Esophagus squamous epithelium (tissue), 5 donors: ENCODE data around the gene APOF. TPM values are rescaled to one million over a fixed set of nuclear protein-coding genes. Genes with fewer than 3 reads are reported as not detected.

ENCODE experiments used
- DNase-seq: peaks from one replicate; lab custom pipeline; 2025; lab: John Stamatoyannopoulos, UW
- H3K27ac ChIP-seq, 4 donors: fragments of 200-600 bp; sonication (generic); one replicate each; pipeline ENCODE4 v1.5.1; 2016 to 2019; ENCODE audit warnings: mild to moderate bottlenecking in 1 of 4
- H3K27me3 ChIP-seq, 4 donors: fragments of 200-600 bp; sonication (generic); 1 replicate in 3 of 4; 2 replicates in 1 of 4; pipeline versions ENCODE4 v1.5.1 to v1.6.0; 2017 to 2021; ENCODE audit warnings: antibody characterized with exemption in 1 of 4
- H3K36me3 ChIP-seq, 3 donors: fragments of 200-600 bp; sonication (generic); one replicate each; pipeline ENCODE4 v1.5.1; 2016 to 2019
- H3K4me1 ChIP-seq, 3 donors: fragments of 200-600 bp; sonication (generic); one replicate each; pipeline ENCODE4 v1.5.1; 2017 to 2019
- H3K4me3 ChIP-seq, 4 donors: fragments of 200-600 bp; sonication (generic); 1 replicate in 3 of 4; 2 replicates in 1 of 4; pipeline ENCODE4 v1.5.1; 2016 to 2019; ENCODE audit warnings: mild to moderate bottlenecking in 2 of 4, moderate library complexity in 1 of 4
- H3K9me3 ChIP-seq, 3 donors: fragments of 200-600 bp; sonication (generic); one replicate each; pipeline ENCODE4 v1.5.1; 2016 to 2019
- POLR2A ChIP-seq, 4 donors: fragments of 450-650 bp; IDR thresholded peaks; one replicate each; pipeline ENCODE4 v1.6.1; 2017; ENCODE audit warnings: antibody characterized with exemption in 4 of 4, mild to moderate bottlenecking in 4 of 4, moderate library complexity in 3 of 4
- WGBS, 2 donors: methylation state at CpG; one replicate each; pipeline ENCODE4 v1.1.5; 2018; 5-methylcytosine and 5-hydroxymethylcytosine counted together
- intact Hi-C: fragments of 100-400 bp; cut with DNase I; formaldehyde crosslinking; loops from one replicate; pipeline ENCODE4 v1.15.0; 2022
- small RNA-seq, 4 donors: library from RNA; depleted of rRNA; stranded (forward); fragments of <200 nt; gene quantifications; one replicate each; pipeline ENCODE3, GENCODE V24; 2016
- total RNA-seq, 4 donors: library from RNA; depleted of rRNA; stranded (reverse); fragments of >200 nt; gene quantifications; one replicate each; pipeline ENCODE4 v1.1.0, GENCODE V29; 2016
- TF ChIP-seq, protein P1 (sequence below), 6 experiments: fragments of 450-650 bp in 4 of 6; fragments of 200-600 bp in 2 of 6; sonication (generic) in 2 of 6; IDR thresholded peaks; one replicate each; pipeline ENCODE4 v1.5.1; 2016 to 2019; ENCODE audit warnings: antibody characterized with exemption in 6 of 6, mild to moderate bottlenecking in 4 of 6, moderate library complexity in 4 of 6
- donor health status: DM: yes; HTN: yes; CAD: no.

APOF gene
- total RNA-seq, 4 donors from 2014 or later, result not detected

DNA sequence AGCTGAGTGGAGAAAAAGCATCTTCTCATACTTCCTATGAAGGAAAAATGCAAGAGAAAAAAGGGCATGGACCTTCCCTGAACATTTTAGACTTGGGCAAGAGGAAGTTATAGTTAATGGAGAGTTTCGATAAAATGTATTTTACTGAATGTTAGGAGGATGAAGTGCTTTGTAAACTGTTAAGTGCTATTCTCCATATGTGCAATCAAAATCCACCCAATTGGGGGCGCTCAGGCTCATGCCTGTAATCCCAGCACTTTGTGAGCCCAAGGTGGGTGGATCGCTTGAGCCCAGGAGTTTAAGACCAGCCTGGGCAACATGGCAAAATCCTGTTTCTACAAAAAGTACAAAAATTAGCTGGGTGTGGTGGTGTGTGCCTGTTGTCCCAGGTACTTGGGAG, 45.0 kb downstream of the APOF start:
- no peak for DNase-seq
- TF ChIP-seq, protein P1, sequence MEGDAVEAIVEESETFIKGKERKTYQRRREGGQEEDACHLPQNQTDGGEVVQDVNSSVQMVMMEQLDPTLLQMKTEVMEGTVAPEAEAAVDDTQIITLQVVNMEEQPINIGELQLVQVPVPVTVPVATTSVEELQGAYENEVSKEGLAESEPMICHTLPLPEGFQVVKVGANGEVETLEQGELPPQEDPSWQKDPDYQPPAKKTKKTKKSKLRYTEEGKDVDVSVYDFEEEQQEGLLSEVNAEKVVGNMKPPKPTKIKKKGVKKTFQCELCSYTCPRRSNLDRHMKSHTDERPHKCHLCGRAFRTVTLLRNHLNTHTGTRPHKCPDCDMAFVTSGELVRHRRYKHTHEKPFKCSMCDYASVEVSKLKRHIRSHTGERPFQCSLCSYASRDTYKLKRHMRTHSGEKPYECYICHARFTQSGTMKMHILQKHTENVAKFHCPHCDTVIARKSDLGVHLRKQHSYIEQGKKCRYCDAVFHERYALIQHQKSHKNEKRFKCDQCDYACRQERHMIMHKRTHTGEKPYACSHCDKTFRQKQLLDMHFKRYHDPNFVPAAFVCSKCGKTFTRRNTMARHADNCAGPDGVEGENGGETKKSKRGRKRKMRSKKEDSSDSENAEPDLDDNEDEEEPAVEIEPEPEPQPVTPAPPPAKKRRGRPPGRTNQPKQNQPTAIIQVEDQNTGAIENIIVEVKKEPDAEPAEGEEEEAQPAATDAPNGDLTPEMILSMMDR (IDR thresholded peaks at IDR 0.05), result no peak
- no peak for TF ChIP-seq POLR2A (IDR thresholded peaks at IDR 0.05)
- no peaks in the 10 kb centered on the region for H3K9me3 ChIP-seq
- WGBS, 2 donors, result 82 to 91% methylated on average over 1 to 3 of the region's 3 CpGs
- H3K4me3 ChIP-seq, result no peak overlapping the region
- no peaks in the 10 kb centered on the region for H3K27me3 ChIP-seq
- intact Hi-C loops, result no loop called here
- H3K36me3 ChIP-seq, result peaks cover 0 to 70% (median 0%) of the 10 kb centered on the region in 3 donors
- peaks cover 13 to 22% (median 14%) of the 10 kb centered on the region in 3 donors for H3K4me1 ChIP-seq
- H3K27ac ChIP-seq, result no peak overlapping the region

DNA sequence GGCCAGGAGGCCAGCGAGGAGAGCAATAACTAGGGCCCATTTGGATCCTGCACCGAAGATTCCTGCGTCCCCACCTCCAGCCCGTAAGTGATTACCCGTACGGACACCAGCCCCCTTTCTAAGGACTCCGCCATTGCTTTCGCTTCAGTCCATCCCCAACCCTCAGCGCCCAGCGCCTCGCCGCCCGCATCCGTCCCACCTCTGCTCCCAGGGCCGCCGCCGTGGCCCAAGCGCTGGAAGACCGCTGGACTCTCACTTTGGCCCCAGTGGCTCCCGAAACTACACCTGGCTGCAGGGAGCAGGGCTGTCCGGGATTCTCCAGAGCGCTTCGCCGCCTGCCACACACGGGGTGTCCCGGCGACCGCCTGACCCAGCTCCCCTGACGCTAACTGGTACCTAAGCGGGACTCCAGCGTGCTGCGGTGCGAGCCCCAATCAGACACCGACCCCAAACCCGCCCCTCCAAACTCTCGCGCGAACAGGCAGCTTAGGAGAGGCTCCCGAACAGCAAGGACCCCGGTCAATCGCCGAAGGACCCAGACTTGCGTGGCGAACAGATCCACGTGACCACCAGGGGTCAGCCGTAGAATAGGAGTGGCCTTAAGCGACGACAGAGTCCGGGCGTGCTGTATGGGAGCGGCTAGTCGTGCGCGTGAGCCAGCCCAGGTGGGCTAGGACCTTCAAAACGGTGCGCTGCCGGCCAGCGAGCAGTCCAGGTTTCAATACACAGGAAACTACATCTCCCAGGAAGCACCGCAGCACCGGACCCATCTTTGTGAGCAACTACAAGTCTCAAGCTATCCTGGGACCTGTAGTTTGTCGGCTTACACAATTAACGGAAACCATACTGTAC, 46.8 kb downstream of the APOF start, which contains the start of gene CNPY2:
Gene CNPY2 (minus strand): TSS at position 367 of the 852 bp plus-strand sequence. CDS start 771 bp downstream, outside the sequence.
- Histone ChIP-seq H3K27ac (peak within 1 kb of the TSS; percentile 86 to 97 (median 92)), H3K4me3 (peak within 1 kb of the TSS; percentile 57 to 96 (median 84)), H3K27me3 (no peaks in the 10 kb centered on the region), H3K4me1 (peaks cover 13 to 22% (median 14%) of the 10 kb centered on the region in 3 donors), H3K9me3 (no peaks in the 10 kb centered on the region), H3K36me3 (peaks cover 2 to 70% (median 4%) of the 10 kb centered on the region in 3 donors)
- peak in 3 of 4 donors; percentile 8 to 84 (median 74) for TF ChIP-seq POLR2A (IDR thresholded peaks at IDR 0.05)
- TF ChIP-seq, protein P1 (IDR thresholded peaks at IDR 0.05), result peak in 1 of 6 experiments; percentile 25
- intact Hi-C loops, result no loop called here
- 0% methylated on average over 7 to 11 of the region's 62 CpGs for WGBS, 2 donors
- peak; percentile 95 for DNase-seq

DNA sequence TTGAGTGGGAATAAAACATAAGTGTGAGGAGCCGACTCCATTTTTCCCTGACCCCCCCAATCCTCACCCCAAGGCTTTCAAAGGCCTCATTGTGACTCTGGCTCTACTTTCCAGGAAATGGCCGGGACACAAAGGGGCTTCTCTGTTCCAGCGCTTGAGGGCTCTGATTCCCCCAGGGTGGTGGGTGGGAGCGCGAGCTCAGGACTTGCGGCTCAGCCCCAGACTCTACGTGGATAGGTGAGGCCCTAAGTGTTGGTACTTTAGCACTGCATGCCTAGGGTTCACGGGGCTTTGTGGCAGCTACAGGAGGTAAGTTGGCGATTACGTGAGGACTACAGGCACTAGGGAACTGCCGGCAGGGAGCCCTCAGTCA, 47.4 kb downstream of the APOF start:
- TF ChIP-seq, protein P1 (IDR thresholded peaks at IDR 0.05), result no peak
- no peak for TF ChIP-seq POLR2A (IDR thresholded peaks at IDR 0.05)
- H3K9me3 ChIP-seq, result no peaks in the 10 kb centered on the region
- H3K27ac ChIP-seq, result peak overlapping the region; percentile 86 to 97 (median 92)
- peaks cover 4 to 70% (median 9%) of the 10 kb centered on the region in 3 donors for H3K36me3 ChIP-seq
- H3K27me3 ChIP-seq, result no peaks in the 10 kb centered on the region
- H3K4me1 ChIP-seq, result peaks cover 13 to 22% (median 14%) of the 10 kb centered on the region in 3 donors
- 2 to 3% methylated on average over 5 to 9 of the region's 11 CpGs for WGBS, 2 donors
- intact Hi-C loops, result no loop called here
- peak overlapping the region; percentile 57 to 96 (median 84) for H3K4me3 ChIP-seq
- DNase-seq, result no peak

DNA sequence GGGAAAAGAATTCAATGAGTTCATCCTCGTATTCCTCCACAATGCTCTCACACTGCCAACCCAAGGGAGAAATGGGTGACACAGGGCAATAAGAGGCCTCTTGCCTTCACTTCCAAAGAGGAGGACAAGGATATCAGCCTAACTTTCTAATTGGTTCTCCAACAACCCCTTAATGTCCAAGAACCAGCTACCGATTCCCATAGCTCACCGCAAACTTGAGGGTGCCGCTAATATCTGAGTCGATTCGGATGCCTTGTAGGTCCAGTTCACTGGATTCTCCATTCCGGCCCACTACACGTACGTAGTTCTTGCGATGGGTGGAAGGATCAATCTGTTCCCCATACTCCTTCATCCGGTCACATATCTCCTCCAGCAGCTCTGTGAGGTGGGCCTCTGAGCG, 51.7 kb downstream of the APOF start:
- intact Hi-C loops, result no loop called here
- Histone ChIP-seq H3K4me3 (no peak overlapping the region), H3K4me1 (peaks cover 7 to 14% (median 8%) of the 10 kb centered on the region in 3 donors), H3K27me3 (no peaks in the 10 kb centered on the region), H3K9me3 (no peaks in the 10 kb centered on the region), H3K36me3 (peaks cover 4 to 86% (median 20%) of the 10 kb centered on the region in 3 donors), H3K27ac (no peak overlapping the region)
- 92 to 94% methylated on average over 12 of the region's 12 CpGs for WGBS, 2 donors
- DNase-seq, result no peak
- TF ChIP-seq, protein P1 (IDR thresholded peaks at IDR 0.05), result no peak
- TF ChIP-seq POLR2A (IDR thresholded peaks at IDR 0.05), result no peak

Small RNAs within 50 kb of the gene (small RNA-seq; reads per million reads assigned to genes)
- 0 reads per million in 4 donors for gene RNU7-40P

Other genes with a start within 250 kb of the APOF start
- gene RPL41, start 246.2 kb downstream of the APOF start, total RNA-seq, result 1,000 to 10,000 TPM in 3 of 4 donors, 100 to 1,000 TPM in 1; 966 to 4,641 (median 3,066) TPM
- gene ZC3H10, start 244.6 kb downstream of the APOF start, total RNA-seq, result 1 to 10 TPM; 1.5 to 3.8 (median 2.3) TPM
- gene ESYT1, start 234.6 kb downstream of the APOF start, total RNA-seq, result 10 to 100 TPM; 42.6 to 70.8 (median 62.5) TPM
- gene MYL6B, start 210.3 kb downstream of the APOF start, total RNA-seq, result 10 to 100 TPM; 26.3 to 51.0 (median 37.8) TPM
- 1,000 to 10,000 TPM; 1,011 to 2,279 (median 1,490) TPM for gene MYL6, start 204.5 kb downstream of the APOF start, total RNA-seq
- gene SMARCC2, start 173.4 kb downstream of the APOF start, total RNA-seq, result 10 to 100 TPM; 31.7 to 64.9 (median 46.1) TPM
- 10 to 100 TPM; 21.1 to 42.5 (median 28.6) TPM for gene RNF41, start 140.9 kb downstream of the APOF start, total RNA-seq
- 10 to 100 TPM; 17.2 to 31.0 (median 21.6) TPM for gene NABP2, start 138.5 kb downstream of the APOF start, total RNA-seq
- 1 to 10 TPM in 1 of 4 donors, not detected in 3; 1.1 TPM for gene SLC39A5, start 132.8 kb downstream of the APOF start, total RNA-seq
- 10 to 100 TPM in 3 of 4 donors, 1 to 10 TPM in 1; 9.2 to 15.8 (median 13.9) TPM for gene ANKRD52, start 104.5 kb downstream of the APOF start, total RNA-seq
- gene COQ10A, start 95.9 kb downstream of the APOF start, total RNA-seq, result 1 to 10 TPM; 1.6 to 9.5 (median 4.1) TPM
- gene CS, start 62.5 kb downstream of the APOF start, total RNA-seq, result 100 to 1,000 TPM; 126 to 175 (median 133) TPM
- gene CNPY2, start 46.9 kb downstream of the APOF start, total RNA-seq, result 10 to 100 TPM; 37.2 to 66.6 (median 55.3) TPM
- gene PAN2, start 28.9 kb downstream of the APOF start, total RNA-seq, result 10 to 100 TPM; 10.2 to 35.9 (median 14.9) TPM
- 10 to 100 TPM in 1 of 4 donors, 1 to 10 TPM in 2, not detected in 1; 2.6 to 28.6 (median 2.8) TPM for gene IL23A, start 24.0 kb downstream of the APOF start, total RNA-seq
- 10 to 100 TPM; 54.3 to 83.7 (median 62.4) TPM for gene STAT2, start 2.8 kb downstream of the APOF start, total RNA-seq
- 10 to 100 TPM in 2 of 4 donors, 1 to 10 TPM in 2; 6.9 to 16.4 (median 11.4) TPM for gene TIMELESS, start 86.6 kb upstream of the APOF start, total RNA-seq
- gene MIP, start 91.8 kb upstream of the APOF start, total RNA-seq, result under 1 TPM in 1 of 4 donors, not detected in 3; 0.09 TPM
- 1 to 10 TPM; 2.3 to 3.6 (median 2.9) TPM for gene SPRYD4, start 105.7 kb upstream of the APOF start, total RNA-seq
- 10 to 100 TPM in 1 of 4 donors, 1 to 10 TPM in 3; 4.9 to 10.5 (median 7.8) TPM for gene GLS2, start 125.3 kb upstream of the APOF start, total RNA-seq
- gene RBMS2, start 159.0 kb upstream of the APOF start, total RNA-seq, result 10 to 100 TPM in 1 of 4 donors, 1 to 10 TPM in 3; 4.0 to 16.8 (median 6.8) TPM